Measurements from ENCODE around the gene SENP5.

Gene SENP5

GRCh38 chr3:196886144-196886543 is 18.4 kb downstream of the SENP5 start:
- DNase-seq, result no peak

DNA sequence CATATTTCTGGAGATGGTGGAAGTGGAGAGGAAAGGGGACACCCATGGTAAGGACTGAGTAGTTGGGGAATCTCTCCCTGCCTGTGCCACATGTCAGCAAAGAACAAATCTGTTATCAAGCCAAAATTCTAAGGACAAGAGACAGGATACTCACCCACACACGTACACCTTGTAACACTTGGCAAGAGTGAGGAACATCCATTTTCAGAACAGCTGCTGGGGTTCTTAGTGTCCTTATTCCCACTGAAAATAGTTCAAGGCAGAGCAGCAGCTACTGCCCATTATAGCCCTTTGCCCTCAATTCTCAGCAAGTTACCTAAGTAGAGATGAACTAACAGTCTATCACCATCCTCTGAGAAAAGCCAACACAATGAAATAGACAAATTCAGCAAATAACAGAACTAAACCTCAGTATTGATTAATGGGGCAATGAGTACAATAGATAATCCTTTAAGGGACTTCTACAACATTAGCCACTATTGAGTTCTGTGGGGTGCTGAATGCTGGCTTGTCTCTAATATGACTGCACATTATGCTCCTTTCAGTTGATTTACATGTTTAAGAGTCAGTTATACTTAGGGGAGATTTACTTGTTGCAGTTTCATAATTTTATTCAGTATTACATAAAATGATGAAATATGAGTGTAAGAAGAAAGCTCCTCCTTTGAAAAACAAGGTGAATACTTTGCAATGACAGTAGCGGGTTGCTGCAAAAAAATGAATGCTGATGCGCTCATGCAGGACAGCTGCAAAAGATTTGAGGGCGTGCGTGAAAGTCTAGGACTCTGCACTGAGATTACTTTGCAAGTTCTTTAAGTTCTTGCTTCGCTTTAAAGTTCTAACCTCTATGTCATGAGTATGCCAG is 22.4 kb downstream of the SENP5 start:
- no peak for DNase-seq

DNA sequence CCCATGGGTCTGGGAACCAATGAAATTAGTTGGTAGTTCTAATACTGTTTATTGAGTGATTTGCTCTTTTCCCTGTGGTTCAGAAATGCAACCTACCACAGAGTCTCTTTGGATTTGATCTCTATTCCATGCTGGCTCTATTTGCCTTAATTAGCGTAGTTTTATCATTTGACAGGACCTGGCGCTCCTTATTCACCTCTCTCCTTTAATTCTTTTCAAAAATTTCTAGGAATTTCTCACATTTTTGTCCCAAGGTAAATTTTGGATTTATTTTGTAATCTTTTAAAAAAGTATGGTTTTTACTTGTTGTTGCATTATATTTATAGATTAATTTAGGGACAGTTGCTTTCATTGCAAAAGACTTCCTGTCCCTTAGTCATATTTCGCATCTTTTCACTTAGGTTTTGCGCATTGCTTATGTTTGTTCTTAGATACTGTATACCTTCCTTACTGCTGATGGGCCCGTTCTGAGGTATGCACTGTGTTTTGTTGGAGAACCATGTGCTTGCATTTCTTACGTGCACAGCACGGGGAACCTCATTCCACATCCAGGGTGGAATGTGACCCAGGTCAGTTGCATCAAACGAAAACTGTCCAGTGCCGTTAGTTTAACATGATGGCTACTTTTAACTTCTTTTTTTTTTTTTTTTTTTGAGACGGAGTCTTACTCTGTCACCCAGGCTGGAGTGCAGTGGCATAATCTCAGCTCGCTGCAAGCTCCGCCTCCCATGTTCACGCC is 27.0 kb downstream of the SENP5 start:
- DNase-seq, result no peak

DNA sequence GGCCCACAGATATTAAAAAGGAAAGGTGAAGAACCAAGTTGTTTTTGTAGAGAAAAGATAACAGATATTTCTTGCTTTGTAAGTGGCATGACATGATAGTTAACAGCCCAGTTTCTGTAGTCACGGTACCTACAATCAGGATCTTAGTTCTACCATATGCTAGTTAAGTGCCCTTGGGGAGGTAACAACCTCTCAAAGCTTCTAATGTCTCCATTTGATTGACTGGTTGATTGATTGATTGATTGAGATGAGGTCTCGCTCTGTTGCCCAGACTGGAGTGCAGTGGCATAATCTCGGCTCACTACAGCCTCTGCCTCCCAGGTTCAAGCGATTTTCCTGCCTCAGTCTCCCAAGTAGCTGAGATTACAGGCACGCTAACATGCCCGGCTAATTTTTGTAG is 28.5 kb downstream of the SENP5 start:
- no peak for DNase-seq

GRCh38 chr3:196901768-196902167 is 34.0 kb downstream of the SENP5 start:
- DNase-seq, result no peak

DNA sequence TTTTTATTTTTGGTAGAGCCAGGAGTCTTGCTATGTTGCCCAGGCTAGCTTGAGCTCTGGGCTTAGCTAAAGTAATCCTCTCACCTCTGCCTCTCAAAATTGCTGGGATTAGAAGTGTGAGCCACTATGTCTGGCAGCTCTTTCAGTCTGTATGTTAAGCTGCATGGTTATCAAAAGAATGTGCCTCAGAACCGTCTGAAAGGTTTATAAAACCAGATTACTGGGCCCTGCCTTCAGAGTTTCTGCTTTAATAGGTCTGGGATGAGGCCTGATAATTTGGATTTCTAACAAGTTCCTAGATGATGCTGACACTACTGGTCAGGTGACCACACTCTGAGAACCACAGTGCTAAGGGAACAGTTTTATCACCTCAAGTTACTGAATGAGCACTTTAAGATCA is 34.6 kb downstream of the SENP5 start:
- DNase-seq, result no peak

GRCh38 chr3:196903740-196904139 is 36.0 kb downstream of the SENP5 start:
- DNase-seq, result no peak

DNA sequence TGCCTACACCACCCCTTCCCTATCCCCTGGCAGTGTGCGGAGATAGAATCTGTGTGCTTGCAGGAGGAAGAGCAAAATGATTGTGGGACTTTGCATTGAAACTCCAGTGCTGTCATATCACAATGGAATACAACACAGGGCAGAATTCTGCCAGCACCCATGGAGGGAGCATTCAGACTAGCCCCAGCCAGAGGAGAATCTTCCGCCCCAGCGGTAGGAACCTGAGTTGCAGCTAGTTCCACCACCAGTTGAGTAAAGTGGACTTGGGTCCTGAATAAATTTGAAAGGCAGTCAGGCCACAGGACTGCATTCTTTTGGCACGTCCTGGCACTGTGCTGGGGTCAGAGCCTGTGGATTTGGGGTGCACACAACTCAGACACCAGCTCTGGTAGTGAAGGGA is 47.1 kb downstream of the SENP5 start:
- no peak for DNase-seq

DNA sequence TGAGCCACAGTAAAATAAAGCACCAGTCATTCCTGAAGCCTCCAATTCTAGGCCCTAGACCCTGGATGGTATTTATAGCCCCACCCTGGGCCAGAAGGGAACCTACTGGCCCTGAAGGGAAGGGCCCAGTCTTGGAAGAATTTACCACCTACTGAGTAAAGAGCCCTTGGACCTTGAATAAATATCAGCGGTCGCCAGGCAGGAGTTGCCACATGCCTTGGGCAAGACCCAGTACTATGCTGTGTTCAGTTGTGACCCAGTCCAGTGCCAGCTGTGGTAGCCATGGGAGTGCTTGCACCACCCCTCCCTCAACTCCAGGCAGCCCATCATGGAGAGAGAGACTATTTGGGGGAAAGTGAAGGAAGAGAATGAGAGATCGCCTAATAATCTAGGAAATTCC is 47.7 kb downstream of the SENP5 start:
- no peak for DNase-seq

DNA sequence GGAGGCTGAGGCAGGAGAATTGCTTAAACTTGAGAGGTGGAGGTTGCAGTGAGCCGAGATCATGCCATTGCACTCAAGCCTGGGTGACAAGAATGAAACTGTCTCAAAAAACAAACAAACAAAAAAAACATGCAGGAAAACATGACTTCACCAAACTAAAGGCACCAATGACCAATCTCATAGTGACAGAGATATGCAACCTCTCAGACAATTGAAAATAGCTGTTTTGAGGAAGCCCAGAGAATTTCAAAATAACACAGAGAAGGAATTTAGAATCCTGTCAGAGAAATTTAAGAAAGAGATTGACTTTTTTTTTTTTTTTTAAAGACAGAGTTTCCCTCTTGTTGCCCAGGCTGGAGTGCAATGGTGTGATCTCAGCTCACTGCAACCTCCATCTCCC is 48.5 kb downstream of the SENP5 start:
- no peak for DNase-seq

- no peak for DNase-seq
These were observed 49.3 kb downstream of the SENP5 start for GRCh38 chr3:196916995-196917394.

DNA sequence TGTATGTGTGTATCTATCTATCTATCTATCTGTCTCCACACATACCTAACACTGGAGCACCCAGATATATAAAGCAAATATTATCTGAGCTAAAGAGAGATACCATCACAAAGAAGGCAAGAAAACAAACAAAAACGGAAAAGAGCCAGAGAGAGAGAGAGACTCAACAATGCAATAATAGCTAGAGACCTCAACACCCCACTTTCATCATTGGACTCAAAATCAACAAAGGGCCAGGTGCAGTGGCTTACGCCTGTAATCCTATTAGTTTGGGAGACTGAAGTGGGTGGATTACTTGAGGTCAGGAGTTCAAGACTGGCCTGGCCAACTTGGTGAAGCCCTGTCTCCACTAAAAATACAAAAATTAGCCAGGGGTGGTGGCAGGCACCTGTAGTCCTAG is 51.2 kb downstream of the SENP5 start:
- DNase-seq, result no peak

GRCh38 chr3:196920733-196921132 is 53.0 kb downstream of the SENP5 start:
- no peak for DNase-seq

- DNase-seq, result no peak
These were observed 60.1 kb downstream of the SENP5 start for GRCh38 chr3:196927571-196928453.

DNA sequence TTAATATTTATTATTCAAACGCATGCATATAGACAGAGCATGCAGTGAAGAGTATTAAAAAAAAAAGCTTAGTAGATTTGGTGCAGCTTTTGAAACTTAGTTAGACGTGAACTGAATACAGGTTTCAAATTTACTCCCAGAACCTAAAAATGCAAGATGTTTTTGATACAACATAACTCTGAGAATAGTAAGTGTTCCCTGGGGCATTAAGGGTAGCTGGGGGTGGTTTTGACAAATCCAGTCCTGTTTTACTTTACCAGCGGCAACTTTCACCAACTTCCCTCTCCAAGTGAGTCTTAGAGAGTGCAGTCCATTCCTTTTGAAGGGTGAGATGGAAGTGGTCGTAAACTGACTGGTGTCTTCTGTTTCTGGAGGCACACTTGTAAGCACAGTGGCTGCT is 63.4 kb downstream of the SENP5 start:
- no peak for DNase-seq

DNA sequence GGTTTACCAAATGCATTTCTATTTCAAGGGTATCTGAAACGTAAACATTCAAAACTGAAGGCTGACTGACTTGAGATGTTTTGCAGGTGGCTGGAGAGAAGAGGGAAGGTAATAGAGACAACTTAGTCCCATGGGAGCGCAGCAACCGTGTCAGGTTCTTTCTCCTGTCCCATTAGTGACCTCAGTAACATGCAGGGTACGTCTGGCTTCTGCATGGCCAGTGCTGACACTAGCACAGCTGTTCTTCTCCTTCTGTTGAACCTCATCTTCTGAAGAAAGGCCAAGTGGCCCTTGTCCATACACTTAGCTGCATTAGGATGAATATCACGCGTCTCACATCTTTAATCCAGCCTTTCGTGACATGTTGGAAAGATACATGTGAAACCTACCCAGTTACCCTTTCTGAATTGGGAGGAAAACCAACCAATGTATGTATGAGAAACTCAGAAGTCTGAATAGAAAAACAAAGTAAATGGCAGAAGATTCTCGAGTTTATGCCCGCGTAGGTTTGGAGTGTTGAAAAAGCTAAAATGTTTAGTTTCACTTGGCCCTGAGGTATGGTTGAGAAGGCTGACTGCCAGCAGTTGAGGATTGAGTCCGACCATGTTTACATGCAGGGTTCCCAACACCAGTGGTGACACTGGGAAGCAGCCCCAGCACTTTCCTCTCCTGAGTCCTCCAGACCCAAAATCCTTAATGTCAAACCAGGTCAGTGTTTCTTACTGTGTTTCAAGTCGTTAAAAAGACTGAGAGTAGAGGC is 64.3 kb downstream of the SENP5 start:
- no peak for DNase-seq

GRCh38 chr3:196932600-196932999 is 64.9 kb downstream of the SENP5 start:
- DNase-seq, result no peak

- no peak for DNase-seq
These were observed 68.6 kb downstream of the SENP5 start for GRCh38 chr3:196936288-196936687.

GRCh38 chr3:196938124-196938523 is 70.4 kb downstream of the SENP5 start:
- no peak for DNase-seq

- DNase-seq, result no peak
These were observed 70.9 kb downstream of the SENP5 start for GRCh38 chr3:196938576-196938975.

DNA sequence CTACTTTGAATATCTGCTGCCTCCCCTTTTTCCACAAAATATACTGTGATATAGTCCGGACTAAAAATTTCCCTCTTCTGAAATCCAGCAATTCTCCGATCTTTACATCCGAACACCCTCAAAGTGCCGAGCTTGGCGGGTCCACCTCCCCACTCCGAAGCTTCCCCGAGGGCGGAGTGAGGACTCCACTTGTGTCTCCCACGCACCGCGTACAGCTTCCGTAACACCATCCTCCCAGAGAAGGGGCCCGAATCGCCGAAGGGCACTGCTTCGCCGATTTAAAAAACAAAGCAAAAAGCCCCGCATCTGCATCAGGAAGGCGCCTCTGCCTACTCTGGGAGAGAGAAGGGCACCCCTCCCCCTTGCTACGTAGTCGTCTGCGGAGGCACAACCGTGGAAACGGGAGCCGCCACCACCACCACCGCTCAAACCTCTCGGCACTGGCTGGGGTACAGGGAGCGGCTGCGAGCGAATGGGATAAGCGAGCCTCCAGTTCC is 74.1 kb downstream of the SENP5 start:
- DNase-seq, result peak; percentile 55 to 80

DNA sequence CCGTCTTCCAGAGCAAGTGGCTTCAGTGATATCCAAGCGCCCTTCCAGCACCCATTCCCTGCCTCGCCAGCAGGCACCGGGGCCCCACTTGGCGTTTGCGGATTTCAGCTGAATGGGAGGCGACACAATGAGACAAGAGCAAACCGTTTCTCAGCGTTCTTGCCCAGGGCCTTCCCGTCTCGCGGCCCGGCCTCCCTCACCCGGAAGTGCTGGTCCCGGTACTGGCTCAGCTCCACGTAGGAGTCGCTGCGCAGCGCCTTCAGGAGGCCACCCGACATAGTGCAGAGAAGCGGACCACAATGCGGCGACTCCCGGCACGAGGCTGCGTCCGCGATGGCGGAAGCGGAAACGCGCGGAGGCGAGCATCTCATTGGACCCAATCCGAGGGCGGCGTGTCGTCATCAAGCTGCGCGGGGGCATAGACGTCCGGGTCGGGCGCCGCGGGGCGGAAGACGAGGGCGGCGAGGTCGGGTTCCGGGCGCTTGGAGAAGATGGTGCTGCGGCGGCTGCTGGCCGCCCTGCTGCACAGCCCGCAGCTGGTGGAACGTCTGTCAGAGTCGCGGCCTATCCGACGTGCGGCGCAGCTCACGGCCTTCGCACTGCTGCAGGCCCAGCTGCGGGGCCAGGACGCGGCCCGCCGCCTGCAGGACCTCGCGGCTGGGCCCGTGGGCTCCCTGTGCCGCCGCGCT is 74.7 kb downstream of the SENP5 start, which contains the start of gene NCBP2:
Gene NCBP2 (minus strand): TSS at position 303 of the 689 bp plus-strand sequence. CDS start 25 bp downstream, at position 278.
- DNase-seq, result peak; percentile 93 to 99
